ENCODE results near the gene SEMA6A.

DNA sequence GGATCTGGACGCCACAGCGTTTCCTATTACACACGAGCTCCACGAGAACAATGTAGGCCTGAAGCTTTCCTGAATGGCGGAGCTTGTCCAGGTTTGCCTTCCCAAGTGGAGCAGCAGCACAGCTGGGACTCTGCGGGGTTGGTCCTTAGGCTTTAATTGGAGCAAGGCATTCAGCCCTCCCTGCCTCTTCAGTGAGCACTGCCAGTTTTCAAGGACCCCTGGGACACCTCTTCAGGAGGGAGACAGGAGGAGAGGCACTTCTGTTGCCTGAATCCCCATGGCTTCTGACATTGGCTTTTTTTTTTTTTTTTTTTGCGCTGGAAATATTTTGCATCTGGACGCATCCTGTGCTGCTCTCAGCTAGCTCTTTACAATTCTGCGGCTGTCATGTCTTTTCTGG, 179.4 kb downstream of the SEMA6A start:
- no peak for TF ChIP-seq POLR2A (IDR thresholded peaks at IDR 0.05)
- TF ChIP-seq, protein P1, sequence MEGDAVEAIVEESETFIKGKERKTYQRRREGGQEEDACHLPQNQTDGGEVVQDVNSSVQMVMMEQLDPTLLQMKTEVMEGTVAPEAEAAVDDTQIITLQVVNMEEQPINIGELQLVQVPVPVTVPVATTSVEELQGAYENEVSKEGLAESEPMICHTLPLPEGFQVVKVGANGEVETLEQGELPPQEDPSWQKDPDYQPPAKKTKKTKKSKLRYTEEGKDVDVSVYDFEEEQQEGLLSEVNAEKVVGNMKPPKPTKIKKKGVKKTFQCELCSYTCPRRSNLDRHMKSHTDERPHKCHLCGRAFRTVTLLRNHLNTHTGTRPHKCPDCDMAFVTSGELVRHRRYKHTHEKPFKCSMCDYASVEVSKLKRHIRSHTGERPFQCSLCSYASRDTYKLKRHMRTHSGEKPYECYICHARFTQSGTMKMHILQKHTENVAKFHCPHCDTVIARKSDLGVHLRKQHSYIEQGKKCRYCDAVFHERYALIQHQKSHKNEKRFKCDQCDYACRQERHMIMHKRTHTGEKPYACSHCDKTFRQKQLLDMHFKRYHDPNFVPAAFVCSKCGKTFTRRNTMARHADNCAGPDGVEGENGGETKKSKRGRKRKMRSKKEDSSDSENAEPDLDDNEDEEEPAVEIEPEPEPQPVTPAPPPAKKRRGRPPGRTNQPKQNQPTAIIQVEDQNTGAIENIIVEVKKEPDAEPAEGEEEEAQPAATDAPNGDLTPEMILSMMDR (IDR thresholded peaks at IDR 0.05): no peak

All from Peyer's patch (tissue), 4 donors.